NCI-H128 (cell line): ENCODE results near the gene OPN1LW.
"Not testable (repeated sequence)": the region's sequence is repeated elsewhere in the genome, so short reads cannot be mapped to it uniquely, and the experiment has no call there.

Experiments
- DNase-seq: peaks from one replicate; lab custom pipeline; 2025; ENCODE audit not compliant: unreplicated experiment; lab: John Stamatoyannopoulos, UW

Gene OPN1LW

DNA sequence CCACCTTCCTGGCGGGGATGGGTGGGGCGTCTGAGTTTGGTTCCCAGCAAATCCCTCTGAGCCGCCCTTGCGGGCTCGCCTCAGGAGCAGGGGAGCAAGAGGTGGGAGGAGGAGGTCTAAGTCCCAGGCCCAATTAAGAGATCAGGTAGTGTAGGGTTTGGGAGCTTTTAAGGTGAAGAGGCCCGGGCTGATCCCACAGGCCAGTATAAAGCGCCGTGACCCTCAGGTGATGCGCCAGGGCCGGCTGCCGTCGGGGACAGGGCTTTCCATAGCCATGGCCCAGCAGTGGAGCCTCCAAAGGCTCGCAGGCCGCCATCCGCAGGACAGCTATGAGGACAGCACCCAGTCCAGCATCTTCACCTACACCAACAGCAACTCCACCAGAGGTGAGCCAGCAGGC is at the start of gene OPN1LW:
Gene OPN1LW (plus strand): TSS at position 234 of the 400 bp plus-strand sequence. CDS start 41 bp downstream, at position 275.
- not testable (repeated sequence) for DNase-seq

DNA sequence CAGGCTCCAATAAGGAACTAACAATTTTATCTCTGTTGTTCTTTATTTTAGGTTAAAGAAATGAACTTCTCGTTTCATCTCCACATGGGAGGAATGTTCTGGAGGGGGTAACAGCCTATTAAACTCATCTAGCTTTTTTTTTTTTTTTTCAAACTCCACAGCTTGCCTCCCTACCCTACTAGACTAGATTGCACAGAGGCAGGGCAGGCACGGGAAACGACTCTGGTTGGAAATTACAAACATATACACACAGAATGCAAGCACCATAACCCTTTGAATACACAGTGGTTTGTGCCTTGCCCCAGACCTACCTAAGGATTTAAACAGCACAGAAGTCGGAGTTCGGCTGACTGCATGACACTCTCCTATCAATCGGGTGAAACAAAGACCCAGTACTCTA is 49.2 kb upstream of the OPN1LW start:
- no peak for DNase-seq

DNA sequence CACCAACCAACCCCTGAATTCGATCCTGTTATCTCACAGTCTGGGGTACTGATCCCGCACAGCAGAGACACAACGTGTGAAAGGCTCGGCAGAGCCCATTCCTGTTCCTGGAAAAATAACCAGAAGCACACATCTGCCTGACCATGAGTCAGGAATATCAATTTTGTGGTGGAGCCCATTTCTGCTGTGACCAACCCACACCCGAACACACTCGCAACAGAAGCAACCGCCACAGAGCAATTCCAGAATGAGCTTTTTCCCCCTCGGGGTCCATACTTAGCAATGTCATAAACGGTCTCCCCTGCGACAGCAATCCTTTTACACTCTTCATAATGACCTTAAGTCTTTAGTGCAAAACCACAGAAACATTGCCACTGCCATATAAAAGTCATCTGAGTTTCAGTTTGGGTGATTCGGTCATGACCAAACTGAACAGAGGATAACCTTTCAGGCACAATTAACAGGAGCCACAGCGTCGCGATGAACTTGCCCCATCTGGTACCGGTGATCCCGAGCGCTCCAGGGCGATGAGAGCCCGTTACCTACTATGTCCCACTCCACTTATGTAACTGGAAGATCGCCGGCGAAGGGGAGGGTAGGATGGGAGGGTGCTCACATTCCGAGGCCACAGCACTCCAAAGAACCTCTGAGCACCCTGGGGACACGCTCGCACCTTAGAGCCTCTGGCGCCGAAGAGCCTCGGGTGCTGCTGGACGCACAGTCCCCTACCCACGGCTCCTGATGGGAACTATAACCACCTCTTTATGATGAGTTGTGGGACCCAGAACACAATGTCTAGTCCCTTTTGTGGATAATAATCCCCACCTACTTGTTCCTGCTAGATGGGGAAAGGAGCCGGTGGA is 47.7 kb upstream of the OPN1LW start:
- no peak for DNase-seq

DNA sequence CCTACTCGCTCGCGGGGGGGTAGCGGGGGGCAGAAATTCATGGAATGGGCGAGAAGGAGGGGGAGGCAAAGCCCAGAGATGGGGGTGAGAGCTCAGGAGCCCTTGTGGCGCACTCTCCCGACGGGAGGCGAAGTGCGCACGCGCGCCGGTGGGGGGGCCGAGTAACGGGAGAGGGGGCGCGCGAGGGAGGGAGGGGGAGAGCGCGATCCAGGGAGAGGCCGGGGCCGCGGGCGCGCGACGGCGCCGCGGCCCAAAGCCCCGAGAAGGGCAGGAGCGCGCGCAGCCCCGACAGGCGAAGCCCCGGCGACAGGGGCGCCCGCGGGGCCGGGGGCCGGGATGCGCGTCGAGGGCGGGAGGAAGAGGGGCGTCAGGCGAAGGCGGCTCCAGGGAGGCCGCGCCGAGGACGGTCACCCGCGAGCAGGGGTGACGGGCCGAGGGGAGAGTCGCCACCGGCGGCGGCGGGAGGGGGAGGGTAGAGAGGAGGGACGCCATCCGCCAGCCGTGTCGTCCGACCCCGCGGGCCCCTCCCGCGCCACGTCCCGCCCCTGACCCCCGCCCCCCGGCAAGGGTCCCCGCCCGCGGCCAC is 46.9 kb upstream of the OPN1LW start:
- DNase-seq: peak; percentile 61

DNA sequence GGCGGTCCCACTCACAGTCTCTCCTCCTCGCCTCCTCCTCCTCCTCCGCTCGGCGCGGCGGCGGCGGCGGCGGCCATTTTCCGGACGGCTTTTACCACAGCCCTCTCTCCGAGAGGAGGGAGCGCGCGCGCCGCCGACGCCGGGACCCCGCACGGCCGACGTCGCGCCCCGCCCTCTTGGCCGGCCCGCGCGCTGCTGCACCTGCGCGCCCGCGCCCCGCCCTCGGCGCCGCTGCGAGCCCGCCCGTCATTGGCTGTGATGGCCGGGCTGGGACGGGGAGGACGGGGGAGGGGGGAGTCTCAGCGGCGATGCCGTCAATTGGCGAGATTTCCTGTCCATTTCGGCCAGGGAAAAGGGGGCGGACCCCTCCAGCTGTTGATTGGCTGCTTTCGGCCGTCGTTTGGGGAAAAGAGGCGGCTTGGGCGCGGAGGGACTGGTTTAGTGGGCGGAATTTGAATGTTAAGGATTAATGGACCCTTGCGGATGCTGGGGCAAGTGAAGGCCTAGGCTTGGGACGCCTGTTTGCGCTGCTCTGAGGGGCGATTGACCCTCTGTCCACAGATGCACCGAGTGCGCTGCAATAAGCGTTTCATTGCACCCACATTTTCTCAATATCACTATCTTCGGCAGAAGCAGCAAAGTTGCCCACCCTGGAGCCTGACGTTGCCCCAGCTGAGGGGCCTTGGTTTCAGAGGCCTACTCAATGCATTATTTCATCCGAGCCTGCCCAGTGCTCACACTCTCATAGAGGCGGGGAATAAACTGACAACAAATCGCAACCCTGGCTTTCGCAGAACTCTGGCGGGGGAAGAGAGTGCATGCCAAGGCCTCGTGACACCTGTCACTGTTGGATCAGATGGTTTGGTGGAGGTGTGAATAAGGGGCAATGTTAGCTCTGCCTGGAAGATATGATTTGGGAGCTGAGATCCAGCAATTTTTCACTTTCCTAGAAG is 46.2 kb upstream of the OPN1LW start, which contains the start of gene MECP2:
Gene MECP2 (minus strand): TSS at position 129 of the 953 bp plus-strand sequence.
- peak; percentile 92 for DNase-seq

DNA sequence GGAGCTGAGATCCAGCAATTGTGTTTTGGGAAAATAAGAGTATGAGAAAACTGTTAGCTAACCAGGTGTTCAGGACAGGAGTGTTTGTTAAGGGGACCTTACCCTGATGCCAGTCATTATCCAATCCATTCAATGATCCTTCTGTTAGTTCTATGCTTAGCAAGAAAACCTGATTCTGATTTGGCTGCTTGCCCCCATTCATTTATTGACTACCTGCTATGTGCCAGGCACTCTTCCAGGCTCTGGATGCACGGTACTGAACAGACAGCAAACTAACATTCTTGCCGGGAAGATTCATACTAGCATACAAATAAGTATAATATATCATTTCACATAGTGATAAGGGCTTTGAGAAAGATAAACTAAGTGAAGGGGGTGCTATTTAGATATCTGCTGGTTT is 45.5 kb upstream of the OPN1LW start:
- no peak for DNase-seq

DNA sequence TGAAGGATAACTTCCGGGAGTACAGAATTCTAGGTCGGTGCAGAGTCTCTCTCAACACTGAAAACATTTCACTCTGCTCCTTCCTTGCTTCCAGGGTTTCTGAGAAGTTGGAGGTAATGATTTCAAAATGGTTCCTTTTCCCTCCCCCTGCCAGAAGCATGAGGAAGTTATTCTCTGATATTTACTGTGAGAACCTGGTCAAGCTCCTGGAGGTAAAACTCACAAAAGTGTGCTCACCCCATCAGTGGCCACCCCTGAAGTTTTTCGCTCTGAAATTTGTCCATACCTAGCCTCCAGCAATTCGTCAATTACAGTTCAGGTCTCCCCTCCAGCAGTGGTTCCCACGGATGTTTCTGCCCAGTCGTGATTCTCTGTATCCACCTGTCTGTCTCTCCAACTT is 30.3 kb upstream of the OPN1LW start:
- no peak for DNase-seq

DNA sequence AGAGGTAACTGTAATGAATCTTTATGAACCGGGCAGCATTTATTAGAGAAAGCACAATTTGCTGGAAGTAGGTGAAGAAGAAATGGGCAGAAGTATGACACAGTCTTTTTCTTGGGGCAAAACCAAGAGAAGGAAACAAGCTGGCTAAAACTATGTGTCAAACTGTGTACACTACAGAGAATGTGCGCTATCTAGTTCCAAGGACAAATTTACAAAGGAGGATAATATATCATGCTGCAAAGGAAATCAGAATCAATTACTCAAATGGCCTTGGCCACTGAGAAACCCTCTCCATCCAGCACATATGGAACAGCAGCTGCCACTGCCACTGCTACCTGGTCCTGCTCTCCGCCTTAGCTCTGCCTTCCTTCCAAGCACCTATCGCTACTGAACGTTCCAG is 29.4 kb upstream of the OPN1LW start:
- no peak for DNase-seq

DNA sequence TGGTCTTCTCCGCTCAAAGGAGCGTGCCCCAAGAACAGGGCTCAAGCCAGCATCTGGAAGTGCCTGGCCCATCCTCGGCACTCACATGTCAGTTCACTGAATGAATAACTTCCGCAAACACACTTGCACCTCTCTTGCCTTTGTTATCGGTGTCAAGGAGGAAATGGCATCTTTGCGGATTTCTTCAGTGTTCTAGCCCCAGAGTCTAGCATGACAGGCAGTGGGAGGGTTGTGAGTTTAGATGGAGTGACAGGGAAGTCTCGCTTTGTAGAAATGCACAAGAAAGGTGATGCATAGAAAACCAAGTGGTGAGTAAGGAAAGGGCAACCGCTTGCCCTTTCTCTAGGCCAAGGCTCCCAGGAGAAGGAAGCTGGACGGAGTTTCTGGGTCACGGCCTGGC is 29.0 kb upstream of the OPN1LW start:
- DNase-seq: no peak

DNA sequence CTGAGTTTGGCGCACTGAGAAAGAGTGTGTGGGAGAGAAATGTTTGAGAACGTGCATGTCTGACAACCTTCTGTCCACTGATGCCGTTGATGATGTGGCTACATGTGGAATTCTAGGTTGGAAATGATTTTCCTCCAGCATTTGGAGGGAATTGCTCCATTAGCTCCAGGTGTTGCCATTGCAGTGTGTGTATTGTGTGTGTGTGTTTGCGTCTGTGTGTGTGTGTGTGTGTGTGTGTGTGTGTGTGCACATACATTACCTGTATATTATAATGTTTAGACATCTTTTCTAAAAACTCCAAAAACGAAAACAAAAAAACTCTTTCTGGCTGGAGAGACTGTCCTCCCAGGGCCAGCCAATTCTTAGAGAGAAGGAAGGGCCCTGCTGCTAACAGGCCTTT is 28.3 kb upstream of the OPN1LW start:
- DNase-seq: no peak

DNA sequence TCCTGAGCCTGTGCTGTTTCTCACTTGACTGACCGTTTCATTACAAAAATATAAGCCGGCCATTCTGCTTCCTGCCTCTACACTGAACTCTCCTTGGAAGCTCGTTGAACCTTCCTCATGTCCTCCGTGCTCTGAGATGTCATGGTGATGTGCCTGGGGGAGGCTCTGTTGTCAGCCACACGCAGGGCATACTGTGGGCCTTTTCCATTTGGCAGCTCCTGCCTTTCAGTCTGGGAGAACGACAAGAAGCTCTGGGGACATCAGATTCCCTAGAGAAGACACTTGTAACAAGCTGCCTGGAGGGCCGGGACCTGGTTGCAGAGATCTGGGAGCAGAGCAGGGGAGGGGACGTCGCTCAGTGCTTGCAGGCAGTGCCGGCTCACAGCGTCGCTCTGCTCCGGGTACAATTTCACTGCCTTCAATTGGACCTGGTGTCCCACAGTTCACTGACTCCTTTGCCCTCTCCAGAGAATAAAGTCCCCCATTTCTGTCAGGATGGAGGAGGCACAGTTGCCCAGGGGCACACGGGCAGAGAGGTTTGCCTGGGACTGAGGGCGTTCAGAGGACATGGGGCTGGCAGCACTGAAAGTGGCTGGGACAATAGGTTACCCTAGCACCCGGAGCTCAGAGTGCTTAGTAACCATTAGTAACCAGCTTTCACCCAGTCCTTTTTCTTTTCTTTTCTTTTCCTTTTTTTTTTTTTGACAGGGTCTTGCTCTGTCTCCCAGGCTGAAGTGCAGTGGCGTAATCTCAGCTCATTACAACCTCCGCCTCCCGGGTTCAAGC is 27.4 kb upstream of the OPN1LW start:
- DNase-seq: no peak

DNA sequence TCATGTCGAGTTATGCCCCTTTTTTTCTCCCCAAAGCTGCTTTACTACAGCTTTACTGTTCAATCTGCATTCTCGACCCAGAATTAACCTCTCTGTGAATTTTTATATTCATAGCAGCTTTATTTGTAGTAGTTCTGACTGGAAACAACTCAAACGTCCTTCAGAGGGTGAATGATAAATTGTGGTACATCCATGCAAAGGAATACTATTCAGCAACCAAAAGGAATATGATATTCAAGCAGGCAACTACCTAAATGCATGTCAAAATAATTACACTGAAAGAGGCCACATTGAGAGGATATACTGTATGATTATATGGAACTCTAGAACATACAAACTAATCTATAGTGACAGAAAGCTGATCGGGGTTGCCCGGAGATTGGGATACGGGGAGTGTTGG is 26.5 kb upstream of the OPN1LW start:
- DNase-seq: no peak

DNA sequence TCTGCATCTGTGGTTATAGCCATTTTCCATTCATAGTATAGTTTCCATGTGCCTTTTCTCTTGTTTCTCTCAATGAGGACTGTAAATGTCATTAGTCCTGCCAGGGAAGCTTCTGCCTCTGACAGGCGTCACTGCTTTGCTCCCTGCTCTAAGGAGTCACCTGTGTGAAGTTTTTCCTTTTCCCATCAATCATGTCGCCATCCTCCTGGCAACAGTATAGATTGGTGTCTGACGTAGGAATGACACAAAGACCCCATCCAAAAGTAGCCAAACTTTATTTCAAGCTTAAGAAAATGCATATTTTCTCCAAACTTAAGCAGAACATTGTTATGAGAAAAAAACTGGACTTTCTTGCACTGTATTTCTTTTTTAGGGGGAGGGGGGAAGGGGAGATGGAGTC is 23.5 kb upstream of the OPN1LW start:
- no peak for DNase-seq

DNA sequence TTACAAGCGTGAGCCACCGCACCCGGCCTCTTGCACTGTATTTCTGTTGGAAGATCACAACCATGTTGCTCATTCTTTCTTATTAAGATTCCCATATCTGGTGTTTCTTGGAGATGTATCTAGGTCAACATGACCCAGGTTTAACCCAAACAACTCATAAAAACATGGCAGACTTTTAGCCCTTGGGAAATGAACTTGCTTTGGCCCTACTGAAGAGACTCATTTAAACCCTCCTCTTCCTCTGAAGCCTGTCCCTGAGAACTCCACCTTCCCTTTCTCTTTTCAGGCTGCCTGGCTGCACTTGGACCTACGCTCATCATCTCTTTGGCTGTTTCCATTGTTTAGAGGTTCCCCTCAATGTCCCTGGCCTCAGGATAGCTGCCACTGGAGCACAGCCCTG is 22.8 kb upstream of the OPN1LW start:
- no peak for DNase-seq

DNA sequence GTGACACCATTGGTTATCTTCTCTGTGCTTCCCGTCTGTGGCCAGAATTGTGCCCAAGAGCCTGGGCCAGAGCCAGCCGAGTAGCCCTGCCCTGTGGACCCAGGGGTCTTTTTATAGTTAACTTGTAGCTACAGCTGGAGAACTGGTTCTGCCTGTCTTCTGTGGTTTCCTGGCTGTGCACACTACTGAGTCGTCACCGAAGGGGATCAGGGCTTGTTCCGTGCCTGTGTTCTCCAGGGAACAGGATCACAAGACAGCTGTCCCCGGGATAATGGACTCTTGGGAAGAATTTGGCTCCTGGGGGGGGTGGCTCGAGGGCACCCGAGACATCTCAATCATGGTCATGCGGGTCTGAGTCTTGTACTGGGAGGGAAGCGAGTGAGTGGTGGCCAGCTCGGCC is 22.1 kb upstream of the OPN1LW start:
- no peak for DNase-seq

DNA sequence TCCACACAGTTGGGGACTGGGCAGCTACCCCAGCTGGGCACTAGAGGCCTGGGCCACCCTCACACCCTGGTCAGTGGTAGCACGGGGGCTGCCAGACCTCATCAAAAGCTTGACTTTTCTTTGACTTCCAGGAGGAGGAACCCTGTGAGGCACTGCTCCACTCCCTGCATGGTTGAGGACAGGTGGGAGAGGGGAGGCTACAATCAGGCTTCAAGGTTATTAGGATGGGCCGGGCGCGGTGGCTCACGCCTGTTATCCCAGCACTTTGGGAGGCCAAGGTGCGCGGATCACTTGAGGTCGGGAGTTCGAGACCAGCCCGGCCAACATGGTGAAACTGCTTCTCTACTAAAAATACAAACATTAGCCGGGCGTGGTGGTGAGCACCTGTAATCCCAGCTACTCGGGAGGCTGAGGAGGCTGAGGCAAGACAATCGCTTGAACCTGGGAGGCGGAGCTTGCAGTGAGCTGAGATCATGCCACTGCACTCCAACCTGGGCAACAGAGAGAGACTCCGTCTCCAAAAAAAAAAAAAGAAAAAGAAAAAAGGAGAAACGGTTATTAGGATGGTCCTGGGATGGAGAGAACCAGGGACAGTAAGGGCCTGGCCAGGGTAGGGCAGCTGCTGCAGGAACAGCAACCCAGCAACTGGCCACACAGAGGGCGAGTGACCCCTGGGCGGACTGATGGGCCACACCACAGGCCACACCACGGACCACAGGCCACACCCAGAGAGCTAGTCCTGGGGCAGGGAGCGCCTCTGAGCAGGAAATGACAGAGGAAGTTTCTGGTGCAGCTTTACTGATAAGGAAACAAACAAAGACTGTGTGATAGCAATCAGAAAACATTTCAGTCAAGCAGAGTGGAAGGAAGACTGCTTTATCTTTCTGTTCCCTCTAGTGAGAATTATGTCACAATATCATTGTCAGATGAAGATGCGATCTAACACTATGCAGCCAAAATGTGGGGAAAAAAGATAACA is 20.5 kb upstream of the OPN1LW start:
- DNase-seq: no peak

DNA sequence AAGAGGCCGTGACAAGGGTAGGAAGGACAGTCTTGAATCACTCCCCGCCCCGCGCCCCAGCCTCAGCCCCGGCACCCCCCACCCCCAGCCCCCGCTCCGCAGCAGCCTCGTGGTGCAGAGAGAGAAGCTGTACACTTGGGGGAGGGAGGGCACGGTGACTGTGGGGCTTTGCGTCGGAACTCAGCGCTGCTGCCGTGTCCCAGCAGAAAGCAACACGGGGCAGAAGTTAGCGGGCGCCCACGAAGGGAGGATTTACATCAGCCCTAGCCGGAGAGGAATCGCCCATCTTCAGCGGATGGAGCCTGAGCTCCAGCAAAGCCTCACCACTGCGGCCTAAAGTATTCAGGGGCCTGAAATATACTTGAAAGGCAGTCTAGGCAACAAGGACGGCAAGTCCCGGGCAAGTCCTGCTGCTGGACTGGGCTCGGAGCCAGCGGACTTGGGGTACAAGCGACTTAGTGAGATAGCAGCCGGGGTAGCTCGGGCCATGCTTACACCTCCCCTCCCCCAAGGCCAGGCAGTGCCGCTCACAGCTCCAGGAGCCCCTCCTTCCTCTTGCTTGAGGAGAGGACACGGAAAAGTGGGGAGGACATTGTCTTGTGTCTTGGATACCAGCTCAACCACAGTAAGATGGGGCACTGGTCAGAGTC is 18.5 kb upstream of the OPN1LW start:
- no peak for DNase-seq

DNA sequence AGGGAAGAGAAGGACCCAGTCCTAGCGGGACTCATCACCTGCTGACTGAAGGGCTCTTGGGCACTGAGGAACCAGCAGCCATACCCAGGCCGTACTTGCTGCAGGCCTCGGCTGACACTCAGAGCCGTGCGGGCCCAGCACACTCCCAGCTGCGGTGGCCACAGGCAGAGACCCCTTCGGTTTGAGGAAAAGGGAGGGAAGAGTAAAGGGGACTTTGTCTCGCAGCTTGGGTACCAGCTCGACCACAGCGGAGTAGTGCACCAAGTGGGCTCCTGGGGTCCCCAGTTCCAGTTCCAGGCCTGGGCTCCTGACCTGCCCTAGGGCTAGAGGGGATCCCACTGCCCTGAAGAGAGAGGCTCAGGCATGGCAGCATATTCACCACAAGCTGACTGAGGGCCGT is 17.9 kb upstream of the OPN1LW start:
- no peak for DNase-seq

DNA sequence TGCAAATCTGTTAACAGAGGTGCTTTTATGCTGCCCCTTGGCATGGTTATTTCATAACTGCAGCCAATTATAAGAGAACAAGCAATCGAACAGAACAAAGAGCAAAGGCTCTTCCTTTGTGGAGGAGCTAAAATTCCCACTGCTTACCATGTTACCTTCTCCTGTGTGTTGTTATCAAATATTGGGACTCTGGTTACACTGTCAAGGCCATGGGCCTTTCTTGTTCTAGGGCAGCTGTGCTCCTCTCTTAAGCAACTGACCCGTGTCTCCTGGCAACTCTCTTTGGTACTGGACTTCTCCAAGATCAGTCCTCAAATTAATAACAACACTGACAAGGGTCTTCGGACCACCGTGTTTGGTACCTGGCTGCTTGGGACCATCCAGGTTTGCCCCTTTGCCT is 12.1 kb upstream of the OPN1LW start:
- DNase-seq: no peak
